ENCODE measurements around the gene ROBO2.

DNA sequence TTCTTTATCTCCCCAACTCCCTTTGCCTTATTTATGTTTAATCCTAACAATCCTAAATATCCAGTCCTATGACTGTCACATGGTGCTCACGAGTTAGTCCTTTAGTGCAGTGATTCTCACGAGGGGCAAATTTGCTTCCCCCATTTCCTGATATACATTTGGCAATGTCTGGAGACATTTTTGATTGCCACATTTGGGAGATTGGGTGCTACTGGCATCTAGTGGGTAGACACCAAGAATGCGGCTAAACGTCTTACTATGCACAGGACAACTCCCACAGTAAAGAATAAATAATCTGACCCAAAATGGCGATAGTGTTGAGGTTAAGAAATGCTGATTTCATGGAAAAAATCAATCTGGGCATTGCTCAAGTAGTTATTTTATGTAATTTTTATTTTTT lies 466.5 kb downstream of the ROBO2 start:
- TF ChIP-seq POLR2A (IDR thresholded peaks at IDR 0.05; ENCODE audit: low read depth, low read length) (no peak), POLR2AphosphoS5 (IDR thresholded peaks at IDR 0.05; ENCODE audit: low read depth, low read length) (no peak), TAF1 (IDR thresholded peaks at IDR 0.05; ENCODE audit: borderline replicate concordance, low read depth, low read length) (no peak)

Data from GM12892 (cell line).